ENCODE results near the gene CX3CR1.

Gene CX3CR1

GRCh38 chr3:39220407-39221140 is 59.3 kb downstream of the CX3CR1 start:
- no peak for DNase-seq

GRCh38 chr3:39219702-39220101 is 60.1 kb downstream of the CX3CR1 start:
- DNase-seq, result no peak

GRCh38 chr3:39216176-39216790 is 63.6 kb downstream of the CX3CR1 start:
- no peak for DNase-seq

GRCh38 chr3:39213613-39214012 is 66.2 kb downstream of the CX3CR1 start:
- no peak for DNase-seq

Data from DMS153 (cell line).